Endothelial cell (in vitro differentiated cells): Measurements from ENCODE around the gene ING3. TPM values are rescaled to one million over a fixed set of nuclear protein-coding genes. Genes with fewer than 3 reads are reported as not detected.

Source experiments
- DNase-seq: peaks from one replicate; pipeline ENCODE4 v3.0.0; 2021; ENCODE audit warnings: low spot score
- H3K27ac Mint-ChIP-seq: one replicate; pipeline ENCODE4 v1.8.0; 2021; ENCODE audit warnings: mixed read lengths, inconsistent platforms; ENCODE audit not compliant: unreplicated experiment
- H3K27me3 Mint-ChIP-seq: one replicate; pipeline ENCODE4 v1.8.0; 2021; ENCODE audit warnings: mild to moderate bottlenecking, moderate library complexity, mixed read lengths, inconsistent platforms; ENCODE audit not compliant: unreplicated experiment
- H3K36me3 Mint-ChIP-seq: one replicate; pipeline ENCODE4 v1.8.0; 2021; ENCODE audit warnings: mild to moderate bottlenecking, low read depth, mixed read lengths, inconsistent platforms; ENCODE audit not compliant: unreplicated experiment
- H3K4me1 Mint-ChIP-seq: one replicate; pipeline ENCODE4 v1.8.0; 2021; ENCODE audit warnings: mild to moderate bottlenecking, mixed read lengths, inconsistent platforms; ENCODE audit not compliant: unreplicated experiment
- H3K4me3 Mint-ChIP-seq: one replicate; pipeline ENCODE4 v1.8.0; 2021; ENCODE audit warnings: mild to moderate bottlenecking, mixed read lengths, inconsistent platforms; ENCODE audit not compliant: unreplicated experiment
- H3K9me3 Mint-ChIP-seq: one replicate; pipeline ENCODE4 v1.8.0; 2021; ENCODE audit warnings: mixed read lengths, inconsistent platforms; ENCODE audit not compliant: unreplicated experiment
- total RNA-seq: library from RNA; stranded (reverse); fragmentation: NEBNext Ultra II Directional; extraction: Animal tissue kit (Norgen Biotek cat#: 25700); gene quantifications from one replicate; pipeline ENCODE4 v1.2.1, GENCODE V29; 2021; ENCODE audit not compliant: unreplicated experiment
- TF ChIP-seq, protein P1 (sequence below): fragments of 200-600 bp; sonication (generic); IDR thresholded peaks from one replicate; pipeline ENCODE4 v1.5.0; 2021; ENCODE audit warnings: antibody characterized with exemption; ENCODE audit not compliant: unreplicated experiment

The ING3 gene
- total RNA-seq, 1 donor from 2014 or later, result 15.6 TPM

DNA sequence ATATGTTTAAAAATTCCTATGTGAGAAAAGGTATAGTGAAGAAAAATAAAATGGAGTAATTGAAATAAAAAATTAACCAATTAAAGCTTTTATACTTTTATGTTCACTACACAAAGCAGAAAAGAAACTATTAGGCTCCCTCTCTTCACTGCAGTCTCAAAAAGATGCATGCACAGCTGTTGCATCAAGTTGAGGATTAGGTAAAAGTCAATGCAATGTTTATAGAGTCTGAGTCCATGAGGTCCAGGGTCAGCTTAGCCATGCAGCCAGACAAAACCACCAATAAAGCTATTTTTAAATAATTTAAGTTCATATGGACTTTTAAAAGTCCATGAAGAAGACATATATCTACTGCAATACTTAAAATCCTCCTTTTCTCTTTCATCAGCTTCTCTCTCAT is 31.1 kb upstream of the ING3 start:
- H3K36me3 Mint-ChIP-seq, result no peaks in the 10 kb centered on the region
- no peak overlapping the region for H3K27ac Mint-ChIP-seq
- H3K4me1 Mint-ChIP-seq, result no peaks in the 10 kb centered on the region
- peaks cover 1% of the 10 kb centered on the region for H3K27me3 Mint-ChIP-seq
- no peaks in the 10 kb centered on the region for H3K9me3 Mint-ChIP-seq
- TF ChIP-seq, protein P1, sequence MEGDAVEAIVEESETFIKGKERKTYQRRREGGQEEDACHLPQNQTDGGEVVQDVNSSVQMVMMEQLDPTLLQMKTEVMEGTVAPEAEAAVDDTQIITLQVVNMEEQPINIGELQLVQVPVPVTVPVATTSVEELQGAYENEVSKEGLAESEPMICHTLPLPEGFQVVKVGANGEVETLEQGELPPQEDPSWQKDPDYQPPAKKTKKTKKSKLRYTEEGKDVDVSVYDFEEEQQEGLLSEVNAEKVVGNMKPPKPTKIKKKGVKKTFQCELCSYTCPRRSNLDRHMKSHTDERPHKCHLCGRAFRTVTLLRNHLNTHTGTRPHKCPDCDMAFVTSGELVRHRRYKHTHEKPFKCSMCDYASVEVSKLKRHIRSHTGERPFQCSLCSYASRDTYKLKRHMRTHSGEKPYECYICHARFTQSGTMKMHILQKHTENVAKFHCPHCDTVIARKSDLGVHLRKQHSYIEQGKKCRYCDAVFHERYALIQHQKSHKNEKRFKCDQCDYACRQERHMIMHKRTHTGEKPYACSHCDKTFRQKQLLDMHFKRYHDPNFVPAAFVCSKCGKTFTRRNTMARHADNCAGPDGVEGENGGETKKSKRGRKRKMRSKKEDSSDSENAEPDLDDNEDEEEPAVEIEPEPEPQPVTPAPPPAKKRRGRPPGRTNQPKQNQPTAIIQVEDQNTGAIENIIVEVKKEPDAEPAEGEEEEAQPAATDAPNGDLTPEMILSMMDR, result no peak
- no peak overlapping the region for H3K4me3 Mint-ChIP-seq
- no peak for DNase-seq

DNA sequence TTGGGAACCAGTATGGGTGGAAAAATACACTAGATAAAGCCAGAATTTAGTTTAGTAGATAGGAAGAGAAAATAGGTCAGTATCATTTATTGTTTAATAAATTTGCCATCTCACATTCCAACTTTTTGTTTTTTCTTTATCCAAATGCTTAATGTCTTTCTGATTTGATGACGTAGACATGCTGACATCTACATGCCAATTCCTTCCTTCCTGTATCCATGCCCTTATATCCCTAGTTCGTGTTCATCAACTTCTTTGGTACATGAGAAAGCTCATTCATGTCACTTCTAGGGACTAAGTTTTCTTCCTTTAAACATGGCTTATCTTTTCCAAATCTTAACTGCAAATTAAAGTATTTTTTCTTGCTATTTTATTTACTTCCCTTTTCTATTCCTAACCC is 30.5 kb upstream of the ING3 start:
- no peak for DNase-seq
- H3K4me1 Mint-ChIP-seq, result no peaks in the 10 kb centered on the region
- H3K9me3 Mint-ChIP-seq, result no peaks in the 10 kb centered on the region
- peaks cover 1% of the 10 kb centered on the region for H3K27me3 Mint-ChIP-seq
- TF ChIP-seq, protein P1, result no peak
- no peak overlapping the region for H3K27ac Mint-ChIP-seq
- no peaks in the 10 kb centered on the region for H3K36me3 Mint-ChIP-seq
- H3K4me3 Mint-ChIP-seq, result no peak overlapping the region

DNA sequence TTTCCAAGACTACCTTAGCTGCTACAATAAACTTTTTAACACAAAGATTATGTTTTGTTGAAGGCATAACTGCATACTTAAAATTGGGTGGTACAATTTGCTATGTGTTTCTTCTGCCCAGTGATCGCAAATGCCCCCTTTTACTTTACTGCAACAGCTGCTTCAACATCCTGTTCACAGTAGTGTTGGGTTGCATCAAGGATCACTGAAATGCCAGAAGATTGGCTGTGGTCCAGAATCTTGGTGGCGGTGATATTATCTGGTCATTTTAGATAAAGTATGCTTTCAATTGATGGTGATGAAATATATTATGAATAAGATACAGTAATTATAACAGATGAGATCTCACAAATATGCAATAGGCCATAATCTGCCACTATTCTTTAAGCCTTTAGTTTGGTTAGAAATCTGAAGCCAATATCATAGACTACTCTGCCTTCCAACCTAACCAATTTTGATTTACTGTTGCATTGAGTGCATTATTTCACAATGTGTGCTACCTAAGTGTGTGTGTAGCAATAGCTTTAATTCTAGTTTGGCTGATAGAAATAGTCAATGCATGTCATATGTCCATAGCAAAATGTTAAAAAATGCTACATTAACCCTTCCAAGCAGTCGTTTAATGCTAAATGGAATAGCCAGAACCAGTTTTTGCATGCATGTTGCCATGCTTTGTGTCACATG is 29.8 kb upstream of the ING3 start:
- no peak for DNase-seq
- no peaks in the 10 kb centered on the region for H3K36me3 Mint-ChIP-seq
- no peaks in the 10 kb centered on the region for H3K9me3 Mint-ChIP-seq
- H3K4me3 Mint-ChIP-seq, result no peak overlapping the region
- H3K4me1 Mint-ChIP-seq, result no peaks in the 10 kb centered on the region
- H3K27me3 Mint-ChIP-seq, result peaks cover 1% of the 10 kb centered on the region
- TF ChIP-seq, protein P1, result no peak
- H3K27ac Mint-ChIP-seq, result no peak overlapping the region

DNA sequence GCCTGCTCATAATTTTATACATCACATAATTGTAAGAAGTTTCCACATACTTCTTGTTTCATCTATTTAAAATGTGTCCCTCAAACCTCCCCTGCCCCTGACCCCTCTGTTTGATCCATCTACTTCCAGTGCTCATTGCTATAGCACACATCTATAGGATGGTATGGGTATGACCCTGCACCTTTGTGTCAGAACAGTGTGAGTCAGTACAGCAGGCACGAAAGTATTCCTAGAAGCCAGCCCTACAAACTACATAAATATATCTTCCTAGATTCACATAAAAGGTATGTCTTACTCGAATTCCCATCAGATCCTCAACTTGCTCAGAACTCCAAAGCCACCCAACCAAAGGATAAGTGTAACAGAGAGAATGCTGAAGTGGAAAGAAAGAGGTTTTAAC is 25.7 kb upstream of the ING3 start:
- DNase-seq, result no peak
- Mint-ChIP-seq H3K27me3 (no peaks in the 10 kb centered on the region), H3K9me3 (no peaks in the 10 kb centered on the region), H3K4me3 (no peak overlapping the region), H3K27ac (no peak overlapping the region), H3K36me3 (no peaks in the 10 kb centered on the region), H3K4me1 (no peaks in the 10 kb centered on the region)
- TF ChIP-seq, protein P1, result no peak

DNA sequence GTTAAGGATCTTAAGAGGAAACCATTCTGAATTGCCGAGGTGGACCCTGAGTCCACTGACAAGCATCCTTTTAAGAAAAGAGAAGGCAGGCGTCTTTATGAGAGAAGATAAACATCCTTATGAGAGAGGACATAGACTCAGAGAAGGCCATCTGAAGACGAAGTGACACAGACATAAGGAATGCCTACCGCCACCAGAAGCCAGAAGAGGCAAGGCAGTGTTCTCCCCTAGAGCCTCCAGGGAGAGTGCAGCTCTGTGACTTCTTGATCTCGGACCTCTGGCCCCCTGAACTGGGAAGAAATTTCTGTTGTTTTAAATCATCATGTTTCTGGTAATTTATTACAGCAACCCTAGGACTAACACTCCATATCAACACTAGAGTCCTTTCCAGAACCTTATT is 25.2 kb upstream of the ING3 start:
- H3K36me3 Mint-ChIP-seq, result no peaks in the 10 kb centered on the region
- no peak for DNase-seq
- H3K27ac Mint-ChIP-seq, result no peak overlapping the region
- H3K4me3 Mint-ChIP-seq, result no peak overlapping the region
- no peaks in the 10 kb centered on the region for H3K27me3 Mint-ChIP-seq
- H3K4me1 Mint-ChIP-seq, result no peaks in the 10 kb centered on the region
- TF ChIP-seq, protein P1, result no peak
- H3K9me3 Mint-ChIP-seq, result no peaks in the 10 kb centered on the region
